ENCODE data around the gene SZT2.
A peak's percentile ranks its signal among the peaks of the same experiment; 100 is the strongest.

The SZT2 gene

GRCh38 chr1:43373066-43373940, 16.4 kb upstream of the SZT2 start:
- TF ChIP-seq CTCF (conservative IDR thresholded peaks at IDR 0.05; ENCODE audit: low read depth, low read length), result no peak
- DNase-seq (ENCODE audit: low read depth), result peak; percentile 64
- H3K4me3 ChIP-seq (ENCODE audit: low read depth, low read length), result no peak overlapping the region

GRCh38 chr1:43376723-43377235, 12.9 kb upstream of the SZT2 start:
- DNase-seq (ENCODE audit: low read depth), result no peak
- no peak for TF ChIP-seq CTCF (conservative IDR thresholded peaks at IDR 0.05; ENCODE audit: low read depth, low read length)
- H3K4me3 ChIP-seq (ENCODE audit: low read depth, low read length), result no peak overlapping the region

GRCh38 chr1:43377831-43378230, 11.9 kb upstream of the SZT2 start:
- H3K4me3 ChIP-seq (ENCODE audit: low read depth, low read length), result no peak overlapping the region
- no peak for TF ChIP-seq CTCF (conservative IDR thresholded peaks at IDR 0.05; ENCODE audit: low read depth, low read length)
- DNase-seq (ENCODE audit: low read depth), result no peak

- no peak for DNase-seq (ENCODE audit: low read depth)
- no peak overlapping the region for H3K4me3 ChIP-seq (ENCODE audit: low read depth, low read length)
- TF ChIP-seq CTCF (conservative IDR thresholded peaks at IDR 0.05; ENCODE audit: low read depth, low read length), result no peak
Measured at GRCh38 chr1:43379476-43379875, 10.2 kb upstream of the SZT2 start.

- no peak overlapping the region for H3K4me3 ChIP-seq (ENCODE audit: low read depth, low read length)
- DNase-seq (ENCODE audit: low read depth), result no peak
- no peak for TF ChIP-seq CTCF (conservative IDR thresholded peaks at IDR 0.05; ENCODE audit: low read depth, low read length)
Measured at GRCh38 chr1:43381612-43382011, 8.1 kb upstream of the SZT2 start.

- no peak for DNase-seq (ENCODE audit: low read depth)
- H3K4me3 ChIP-seq (ENCODE audit: low read depth, low read length), result no peak overlapping the region
- no peak for TF ChIP-seq CTCF (conservative IDR thresholded peaks at IDR 0.05; ENCODE audit: low read depth, low read length)
Measured at GRCh38 chr1:43382027-43382779, 7.5 kb upstream of the SZT2 start.
